HEK293T (cell line): ENCODE data around the gene MICAL1.
"Not testable (repeated sequence)": the region's sequence is repeated elsewhere in the genome, so short reads cannot be mapped to it uniquely, and the experiment has no call there.

ENCODE experiments used
- CTCF ChIA-PET: fragments of 350-600 bp; formaldehyde crosslinking; extraction: SDS; loops from one replicate; lab custom pipeline; 2021; ENCODE audit warnings: antibody characterized with exemption, inconsistent platforms; lab: Yijun Ruan, JAX
- POLR2A ChIA-PET: fragments of 350-600 bp; formaldehyde crosslinking; extraction: SDS; loops from one replicate; lab custom pipeline; 2020; ENCODE audit warnings: antibody characterized with exemption, inconsistent platforms; lab: Yijun Ruan, JAX
- DNase-seq: peaks from one replicate; pipeline ENCODE4 v3.0.0; 2012; ENCODE audit warnings: mixed read lengths; ENCODE audit errors: extremely low spot score
- ARNT ChIP-seq: fragments of 450-650 bp; IDR thresholded peaks from 2 replicates; pipeline ENCODE4 v1.6.1; 2017; ENCODE audit warnings: mild to moderate bottlenecking
- CTBP1 ChIP-seq: fragments of 450-650 bp; IDR thresholded peaks from 2 replicates; pipeline ENCODE4 v1.6.1; 2016; ENCODE audit warnings: borderline replicate concordance
- ELF4 ChIP-seq: fragments of 450-650 bp; IDR thresholded peaks from 2 replicates; pipeline ENCODE4 v1.6.1; 2017; ENCODE audit warnings: antibody characterized with exemption
- FOXA1 ChIP-seq: fragments of 450-650 bp; IDR thresholded peaks from 2 replicates; pipeline ENCODE4 v1.6.1; 2016; ENCODE audit warnings: mild to moderate bottlenecking
- FOXK2 ChIP-seq: fragments of 450-650 bp; IDR thresholded peaks from 2 replicates; pipeline ENCODE4 v1.6.1; 2016; ENCODE audit warnings: mild to moderate bottlenecking
- FOXM1 ChIP-seq: fragments of 450-650 bp; IDR thresholded peaks from 2 replicates; pipeline ENCODE4 v1.6.1; 2017; ENCODE audit warnings: mild to moderate bottlenecking, borderline replicate concordance
- HDGF ChIP-seq: fragments of 450-650 bp; IDR thresholded peaks from 2 replicates; pipeline ENCODE4 v1.6.1; 2017; ENCODE audit warnings: antibody characterized with exemption, borderline replicate concordance
- L3MBTL2 ChIP-seq: fragments of 450-650 bp; conservative IDR thresholded peaks from 2 replicates; pipeline ENCODE4 v1.6.1; 2016; ENCODE audit warnings: mild to moderate bottlenecking
- LEF1 ChIP-seq: fragments of 450-650 bp; IDR thresholded peaks from 2 replicates; pipeline ENCODE4 v1.6.1; 2017; ENCODE audit warnings: mild to moderate bottlenecking, borderline replicate concordance
- NFRKB ChIP-seq: fragments of 450-650 bp; IDR thresholded peaks from 2 replicates; pipeline ENCODE4 v1.6.1; 2016; ENCODE audit warnings: mild to moderate bottlenecking, moderate library complexity
- SP1 ChIP-seq: fragments of 450-650 bp; IDR thresholded peaks from 2 replicates; pipeline ENCODE4 v1.6.1; 2017
- SUZ12 ChIP-seq: fragments of 450-650 bp; IDR thresholded peaks from 2 replicates; pipeline ENCODE4 v1.6.1; 2016; ENCODE audit warnings: mild to moderate bottlenecking
- TARDBP ChIP-seq: fragments of 450-650 bp; IDR thresholded peaks from 2 replicates; pipeline ENCODE4 v1.6.1; 2016
- ZNF384 ChIP-seq: fragments of 450-650 bp; IDR thresholded peaks from 2 replicates; pipeline ENCODE4 v1.6.1; 2016
- TF ChIP-seq, protein P1 (sequence below): fragments of 450-650 bp; IDR thresholded peaks from 2 replicates; pipeline ENCODE4 v1.6.1; 2016

Gene MICAL1

DNA sequence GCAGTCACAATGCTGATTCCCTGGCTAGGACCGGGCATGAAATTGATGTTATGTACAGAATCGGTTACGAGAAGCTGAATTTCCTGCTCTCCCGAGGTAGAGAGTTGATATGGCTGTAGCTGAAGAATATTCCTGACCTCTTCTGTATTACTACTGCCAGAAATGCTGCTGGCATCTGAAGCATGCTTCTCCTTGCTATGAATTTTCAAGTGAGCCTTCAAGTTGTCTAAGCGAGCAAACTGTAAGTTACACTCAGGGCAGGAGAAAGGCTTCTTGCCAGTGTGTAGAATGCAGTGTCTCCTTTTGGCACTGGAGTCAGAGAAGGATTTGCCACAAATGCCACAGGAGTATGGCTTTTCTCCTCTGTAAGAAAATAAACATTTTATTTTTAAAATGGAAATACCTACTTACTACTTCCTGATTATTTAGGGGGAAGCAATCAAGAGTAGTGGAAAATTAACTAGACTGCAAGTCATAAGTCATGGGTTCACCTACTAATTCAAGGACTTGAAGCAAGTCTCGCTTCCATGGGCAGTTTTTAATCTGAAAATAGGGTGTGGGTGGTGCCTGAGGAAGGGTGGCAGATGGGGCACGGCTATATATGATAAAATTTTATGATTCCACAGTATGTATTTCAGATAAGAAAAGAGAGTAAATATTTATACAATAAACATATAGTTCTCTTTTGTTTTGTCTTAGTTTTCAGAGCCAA is 10.8 kb upstream of the MICAL1 start:
- no peak for DNase-seq
- POLR2A ChIA-PET, result interaction anchor here (1.1 to 1.5 kb wide), 2 partner anchors 10 to 14 kb away, joined by 3 to 6 read pairs; partner anchors contain the start of gene MICAL1
- CTCF ChIA-PET, result no interaction called here
- TF ChIP-seq ZNF384, result no peak
- TF ChIP-seq TARDBP, result no peak
- TF ChIP-seq FOXK2, result no peak
- TF ChIP-seq, protein P1, sequence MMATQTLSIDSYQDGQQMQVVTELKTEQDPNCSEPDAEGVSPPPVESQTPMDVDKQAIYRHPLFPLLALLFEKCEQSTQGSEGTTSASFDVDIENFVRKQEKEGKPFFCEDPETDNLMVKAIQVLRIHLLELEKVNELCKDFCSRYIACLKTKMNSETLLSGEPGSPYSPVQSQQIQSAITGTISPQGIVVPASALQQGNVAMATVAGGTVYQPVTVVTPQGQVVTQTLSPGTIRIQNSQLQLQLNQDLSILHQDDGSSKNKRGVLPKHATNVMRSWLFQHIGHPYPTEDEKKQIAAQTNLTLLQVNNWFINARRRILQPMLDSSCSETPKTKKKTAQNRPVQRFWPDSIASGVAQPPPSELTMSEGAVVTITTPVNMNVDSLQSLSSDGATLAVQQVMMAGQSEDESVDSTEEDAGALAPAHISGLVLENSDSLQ, result no peak

DNA sequence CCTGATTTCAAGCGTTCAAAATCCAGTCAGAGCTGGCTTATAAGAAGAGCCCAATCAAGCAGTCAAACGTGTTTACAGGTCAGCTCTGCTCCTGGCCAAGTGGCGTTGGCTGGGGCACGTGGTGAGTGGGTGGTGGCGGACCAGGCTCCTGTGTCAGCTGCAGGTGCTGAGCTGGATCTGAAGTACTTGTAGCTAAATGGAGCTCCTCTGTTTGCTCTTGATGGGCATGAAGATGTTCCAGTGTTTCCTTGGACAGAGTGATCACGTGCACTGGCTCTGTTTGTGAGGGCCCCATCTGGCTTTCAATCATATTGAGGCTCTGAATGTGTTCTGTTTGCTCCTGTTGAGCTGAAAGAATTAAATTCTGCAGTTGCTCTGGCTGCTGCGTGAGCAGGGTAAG is 10.2 kb upstream of the MICAL1 start:
- no peak for DNase-seq
- TF ChIP-seq CTBP1 (no peak), SP1 (no peak), SUZ12 (no peak), ZNF384 (no peak), NFRKB (no peak), FOXA1 (no peak), FOXK2 (no peak), LEF1 (no peak), ELF4 (no peak), ARNT (no peak), FOXM1 (no peak)
- TF ChIP-seq, protein P1, result no peak

DNA sequence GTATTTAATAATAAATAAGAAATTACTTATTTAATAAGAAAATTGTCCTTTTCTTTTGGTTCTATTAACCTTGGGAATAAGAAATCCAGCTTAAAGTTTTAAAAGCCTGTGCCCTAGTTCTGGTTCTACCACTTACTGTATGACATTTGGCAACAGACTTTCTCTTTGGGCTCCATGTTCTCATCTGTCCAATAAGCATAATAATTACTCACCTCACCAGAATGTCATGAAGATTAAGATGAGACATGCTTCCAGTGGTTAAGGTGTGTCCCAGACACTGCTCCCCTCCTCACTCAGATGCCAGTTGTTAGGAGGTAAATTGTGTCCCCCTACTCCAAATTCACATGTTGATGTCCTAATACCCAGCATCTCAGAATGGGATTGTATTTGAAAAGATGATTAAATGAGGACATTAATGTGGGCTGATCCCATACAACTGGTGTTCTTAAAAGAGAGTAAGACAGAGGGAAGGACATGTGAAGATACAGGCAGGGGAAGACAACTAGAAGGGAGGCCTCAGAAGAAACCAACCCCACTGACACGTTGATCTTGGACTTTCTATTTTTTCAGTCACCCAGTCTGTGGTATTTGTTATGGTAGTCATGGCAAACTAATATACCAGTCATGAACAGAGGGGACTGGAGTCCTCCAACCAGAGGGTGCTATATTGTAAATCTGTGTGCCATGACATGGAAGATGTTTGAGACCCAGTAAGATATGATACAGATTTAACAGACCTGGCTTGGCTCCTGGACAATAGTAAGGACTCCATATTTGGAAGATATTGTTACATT is 6.4 kb upstream of the MICAL1 start:
- ChIA-PET CTCF (no interaction called here), POLR2A (no interaction called here)
- no peak for DNase-seq
- TF ChIP-seq SUZ12 (no peak), ARNT (no peak), L3MBTL2 (no peak)
- TF ChIP-seq, protein P1, result no peak

More for the DNA sequence above, 10.2 kb upstream of the MICAL1 start:
- ChIA-PET CTCF (interaction anchor here (0.6 kb wide), 1 partner anchor 1576 kb away, joined by 7 read pairs; no protein-coding TSS in a partner anchor), POLR2A (interaction anchor here (1.1 to 1.5 kb wide), 2 partner anchors 9 to 14 kb away, joined by 3 to 6 read pairs; partner anchors contain the start of gene MICAL1)

DNA sequence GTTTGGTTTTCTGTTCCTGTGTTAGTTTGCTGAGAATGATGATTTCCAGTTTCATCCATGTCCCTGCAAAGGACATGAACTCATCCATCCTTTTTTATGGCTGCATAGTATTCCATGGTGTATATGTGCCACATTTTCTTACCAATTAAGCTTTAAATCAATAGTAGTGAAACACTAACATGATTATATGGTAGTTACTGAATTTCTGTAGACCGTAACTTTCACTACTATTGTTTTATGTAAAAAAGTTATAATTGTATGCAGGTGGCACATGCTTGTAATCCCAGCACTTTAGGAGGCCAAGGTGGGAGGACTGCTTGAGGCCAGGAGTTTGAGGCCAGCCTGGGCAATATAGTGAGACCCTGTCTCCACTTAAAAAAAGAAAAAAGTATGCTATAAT is 5.6 kb upstream of the MICAL1 start:
- CTCF ChIA-PET, DNase-seq: not testable (repeated sequence)
- POLR2A ChIA-PET, result interaction anchor here (1.3 kb wide), 1 partner anchor 18 kb away, joined by 4 read pairs; no protein-coding TSS in a partner anchor

DNA sequence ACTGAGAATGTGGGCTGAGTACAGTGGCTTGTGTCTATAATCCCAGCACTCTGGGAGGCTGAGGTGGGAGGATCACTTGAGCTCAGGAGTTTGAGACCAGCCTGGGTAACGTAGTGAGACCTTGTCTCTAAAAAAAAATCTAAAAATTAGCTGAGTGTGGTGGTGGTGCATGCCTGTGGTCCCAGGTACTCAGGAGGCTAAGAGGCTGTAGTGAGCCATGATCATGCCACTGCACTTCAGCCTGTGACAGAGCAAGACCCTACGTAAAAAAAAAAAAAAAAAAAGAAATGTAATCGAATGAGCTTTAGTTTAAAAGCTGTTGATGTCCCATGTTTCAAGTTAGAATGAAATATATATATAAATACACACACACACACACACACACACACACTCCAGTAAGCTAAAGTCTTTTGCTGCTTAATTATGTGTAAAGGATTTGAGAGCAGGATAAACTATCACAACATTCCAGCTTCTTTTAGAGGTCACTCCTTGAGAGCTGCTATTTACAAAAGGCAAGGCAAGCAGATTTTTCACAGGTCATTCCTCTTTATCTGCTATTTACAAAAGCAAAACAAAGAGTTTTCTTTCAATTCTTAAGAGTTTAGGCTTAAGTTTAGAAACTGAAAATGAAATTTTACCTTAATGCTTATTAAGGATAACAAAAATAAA is 4.7 kb upstream of the MICAL1 start:
- no peak for TF ChIP-seq CTBP1
- TF ChIP-seq ARNT, result no peak
- TF ChIP-seq FOXA1, result no peak
- ChIA-PET CTCF (interaction anchor here (0.6 to 1.0 kb wide), 3 partner anchors 18 to 273 kb away, joined by 4 to 6 read pairs (median 4); no protein-coding TSS in a partner anchor), POLR2A (interaction anchor here (1.3 kb wide), 1 partner anchor 17 kb away, joined by 4 read pairs; no protein-coding TSS in a partner anchor)
- DNase-seq, result no peak

DNA sequence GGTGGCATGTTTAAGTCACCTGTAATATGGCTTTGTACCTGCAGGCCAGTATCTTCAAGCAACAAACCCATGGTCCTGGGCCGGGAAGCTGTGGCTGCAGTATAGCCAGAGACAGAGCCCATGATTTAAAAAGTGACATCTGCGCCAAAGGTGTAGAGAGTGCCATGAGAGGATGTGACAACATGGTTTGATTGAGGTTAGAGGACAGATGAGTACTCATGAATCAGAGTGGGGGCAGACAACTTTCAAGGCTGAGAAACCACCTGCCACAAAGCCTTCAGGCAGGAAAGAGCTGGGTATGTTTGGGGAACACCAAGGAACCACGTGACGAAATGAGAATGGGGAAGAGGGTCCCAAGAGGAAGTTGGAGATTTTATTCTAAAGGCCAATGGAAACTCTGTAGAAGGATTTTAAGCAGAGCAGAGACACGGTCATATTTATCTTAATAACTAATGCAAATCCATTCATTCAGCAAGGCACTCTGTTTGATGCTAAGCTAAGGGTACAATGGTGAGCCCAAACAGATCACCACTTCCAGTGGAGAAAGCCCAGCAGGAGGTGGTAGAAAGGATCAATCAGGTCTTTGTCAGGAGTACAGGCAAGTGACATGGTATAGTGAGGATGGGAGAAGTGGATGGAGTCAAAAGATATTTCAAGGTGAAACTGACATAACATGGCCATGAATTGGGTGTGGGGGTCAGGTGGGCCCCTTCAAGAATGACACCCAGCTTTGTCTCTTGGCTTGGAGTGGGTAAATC is 3.4 kb upstream of the MICAL1 start:
- POLR2A ChIA-PET, result interaction anchor here (1.1 kb wide), 1 partner anchor 21 kb away, joined by 3 read pairs; no protein-coding TSS in a partner anchor
- TF ChIP-seq LEF1 (no peak), ARNT (no peak), ZNF384 (no peak), ELF4 (no peak), HDGF (no peak), L3MBTL2 (no peak)
- CTCF ChIA-PET, result no interaction called here
- no peak for DNase-seq
